22Rv1 (cell line): ENCODE measurements around the gene ALPL.

Experiments used
- H3K27ac ChIP-seq: fragments of 450-650 bp; 2 replicates; pipeline ENCODE4 v1.5.1; 2017
- CTCF ChIP-seq: fragments of 450-650 bp; IDR thresholded peaks from 2 replicates; pipeline ENCODE4 v1.5.1; 2017; ENCODE audit warnings: mild to moderate bottlenecking
- ZFX ChIP-seq: fragments of 450-650 bp; IDR thresholded peaks from 2 replicates; pipeline ENCODE4 v1.6.1; 2017; ENCODE audit warnings: antibody characterized with exemption, borderline replicate concordance

Gene ALPL

GRCh38 chr1:21490774-21491487 lies 18.3 kb upstream of the ALPL start:
- TF ChIP-seq ZFX: no peak
- TF ChIP-seq CTCF: peak; percentile 44
- H3K27ac ChIP-seq: no peak overlapping the region

GRCh38 chr1:21491488-21492355 lies 17.5 kb upstream of the ALPL start:
- TF ChIP-seq CTCF: no peak
- TF ChIP-seq ZFX: no peak

GRCh38 chr1:21492356-21492625 lies 16.9 kb upstream of the ALPL start:
- no peak overlapping the region for H3K27ac ChIP-seq
- TF ChIP-seq CTCF (no peak), ZFX (no peak)

More at GRCh38 chr1:21491488-21492355, 17.5 kb upstream of the ALPL start:
- H3K27ac ChIP-seq: no peak overlapping the region

GRCh38 chr1:21494196-21494595 lies 15.0 kb upstream of the ALPL start:
- TF ChIP-seq CTCF (no peak), ZFX (no peak)

GRCh38 chr1:21495225-21495820 lies 13.9 kb upstream of the ALPL start:
- H3K27ac ChIP-seq: no peak overlapping the region
- no peak for TF ChIP-seq CTCF
- TF ChIP-seq ZFX: no peak

More at GRCh38 chr1:21494196-21494595, 15.0 kb upstream of the ALPL start:
- no peak overlapping the region for H3K27ac ChIP-seq

- TF ChIP-seq ZFX (no peak), CTCF (no peak)
- H3K27ac ChIP-seq: no peak overlapping the region
These were observed 13.2 kb upstream of the ALPL start for GRCh38 chr1:21496063-21496462.

- TF ChIP-seq CTCF (no peak), ZFX (no peak)
- no peak overlapping the region for H3K27ac ChIP-seq
These were observed 12.3 kb upstream of the ALPL start for GRCh38 chr1:21496886-21497285.
